ENCODE results near the gene PIM3.
"Not testable (repeated sequence)": the region's sequence is repeated elsewhere in the genome, so short reads cannot be mapped to it uniquely, and the experiment has no call there.

The PIM3 gene

GRCh38 chr22:49975543-49976389 is 15.2 kb downstream of the PIM3 start:
- Histone ChIP-seq H3K27me3 (ENCODE audit: control insufficient read depth in 1 of 2, insufficient read depth in 2 of 2, low read length in 2 of 2) (no peaks in the 10 kb centered on the region), H3K36me3 (ENCODE audit: control insufficient read depth in 1 of 2, insufficient read depth in 2 of 2, low read length in 2 of 2) (no peaks in the 10 kb centered on the region), H3K9me3 (ENCODE audit: control insufficient read depth in 1 of 2, low read length in 2 of 2) (peaks cover 5 to 7% of the 10 kb centered on the region in 2 donors), H3K9ac (ENCODE audit: low read depth in 1 of 2, low read length in 2 of 2) (no peak overlapping the region), H3K27ac (ENCODE audit: low read depth, low read length) (no peak overlapping the region), H3K4me3 (ENCODE audit: low read depth in 1 of 2, low read length in 2 of 2) (no peak overlapping the region), H3K4me1 (ENCODE audit: control insufficient read depth in 1 of 2, insufficient read depth in 2 of 2, low read length in 2 of 2) (peaks cover under 1 to 13% of the 10 kb centered on the region in 2 donors)

GRCh38 chr22:49976439-49977175 is 16.0 kb downstream of the PIM3 start:
- H3K4me1 ChIP-seq (ENCODE audit: control insufficient read depth in 1 of 2, insufficient read depth in 2 of 2, low read length in 2 of 2) = peaks cover 0 to 9% of the 10 kb centered on the region in 2 donors
- no peak overlapping the region for H3K27ac ChIP-seq (ENCODE audit: low read depth, low read length)
- peaks cover 5 to 7% of the 10 kb centered on the region in 2 donors for H3K9me3 ChIP-seq (ENCODE audit: control insufficient read depth in 1 of 2, low read length in 2 of 2)
- no peak overlapping the region for H3K9ac ChIP-seq (ENCODE audit: low read depth in 1 of 2, low read length in 2 of 2)
- H3K36me3 ChIP-seq (ENCODE audit: control insufficient read depth in 1 of 2, insufficient read depth in 2 of 2, low read length in 2 of 2) = no peaks in the 10 kb centered on the region
- no peaks in the 10 kb centered on the region for H3K27me3 ChIP-seq (ENCODE audit: control insufficient read depth in 1 of 2, insufficient read depth in 2 of 2, low read length in 2 of 2)
- H3K4me3 ChIP-seq (ENCODE audit: low read depth in 1 of 2, low read length in 2 of 2) = no peak overlapping the region

GRCh38 chr22:49977578-49977977 is 17.0 kb downstream of the PIM3 start:
- Histone ChIP-seq H3K27ac (ENCODE audit: low read depth, low read length) (no peak overlapping the region), H3K4me1 (ENCODE audit: control insufficient read depth in 1 of 2, insufficient read depth in 2 of 2, low read length in 2 of 2) (peaks cover 0 to 5% of the 10 kb centered on the region in 2 donors), H3K27me3 (ENCODE audit: control insufficient read depth in 1 of 2, insufficient read depth in 2 of 2, low read length in 2 of 2) (peaks cover 0 to under 1% of the 10 kb centered on the region in 2 donors), H3K9ac (ENCODE audit: low read depth in 1 of 2, low read length in 2 of 2) (no peak overlapping the region), H3K36me3 (ENCODE audit: control insufficient read depth in 1 of 2, insufficient read depth in 2 of 2, low read length in 2 of 2) (no peaks in the 10 kb centered on the region), H3K4me3 (ENCODE audit: low read depth in 1 of 2, low read length in 2 of 2) (no peak overlapping the region), H3K9me3 (ENCODE audit: control insufficient read depth in 1 of 2, low read length in 2 of 2) (peaks cover 5 to 7% of the 10 kb centered on the region in 2 donors)

- Histone ChIP-seq H3K27me3 (ENCODE audit: control insufficient read depth in 1 of 2, insufficient read depth in 2 of 2, low read length in 2 of 2) (peaks cover 10 to 11% of the 10 kb centered on the region in 2 donors), H3K9ac (ENCODE audit: low read depth in 1 of 2, low read length in 2 of 2) (no peak overlapping the region), H3K36me3 (ENCODE audit: control insufficient read depth in 1 of 2, insufficient read depth in 2 of 2, low read length in 2 of 2) (no peaks in the 10 kb centered on the region), H3K9me3 (ENCODE audit: control insufficient read depth in 1 of 2, low read length in 2 of 2) (peaks cover 5 to 7% of the 10 kb centered on the region in 2 donors), H3K4me1 (ENCODE audit: control insufficient read depth in 1 of 2, insufficient read depth in 2 of 2, low read length in 2 of 2) (peaks cover 0 to 5% of the 10 kb centered on the region in 2 donors), H3K27ac (ENCODE audit: low read depth, low read length) (no peak overlapping the region), H3K4me3 (ENCODE audit: low read depth in 1 of 2, low read length in 2 of 2) (no peak overlapping the region)
Observed at GRCh38 chr22:49979587-49980264, 19.2 kb downstream of the PIM3 start.

GRCh38 chr22:49981799-49982198 is 21.2 kb downstream of the PIM3 start:
- peaks cover 7 to 10% of the 10 kb centered on the region in 2 donors for H3K9me3 ChIP-seq (ENCODE audit: control insufficient read depth in 1 of 2, low read length in 2 of 2)
- H3K9ac ChIP-seq (ENCODE audit: low read depth in 1 of 2, low read length in 2 of 2); H3K4me1 ChIP-seq (ENCODE audit: control insufficient read depth in 1 of 2, insufficient read depth in 2 of 2, low read length in 2 of 2); H3K4me3 ChIP-seq (ENCODE audit: low read depth in 1 of 2, low read length in 2 of 2); H3K36me3 ChIP-seq (ENCODE audit: control insufficient read depth in 1 of 2, insufficient read depth in 2 of 2, low read length in 2 of 2); H3K27ac ChIP-seq (ENCODE audit: low read depth, low read length): not testable (repeated sequence)
- H3K27me3 ChIP-seq (ENCODE audit: control insufficient read depth in 1 of 2, insufficient read depth in 2 of 2, low read length in 2 of 2) = peaks cover 11 to 15% of the 10 kb centered on the region in 2 donors

GRCh38 chr22:49983148-49984042 is 22.8 kb downstream of the PIM3 start:
- H3K27ac ChIP-seq (ENCODE audit: low read depth, low read length) = no peak overlapping the region
- H3K27me3 ChIP-seq (ENCODE audit: control insufficient read depth in 1 of 2, insufficient read depth in 2 of 2, low read length in 2 of 2) = peaks cover 11 to 15% of the 10 kb centered on the region in 2 donors
- peaks cover 7 to 10% of the 10 kb centered on the region in 2 donors for H3K9me3 ChIP-seq (ENCODE audit: control insufficient read depth in 1 of 2, low read length in 2 of 2)
- no peak overlapping the region for H3K9ac ChIP-seq (ENCODE audit: low read depth in 1 of 2, low read length in 2 of 2)
- no peaks in the 10 kb centered on the region for H3K36me3 ChIP-seq (ENCODE audit: control insufficient read depth in 1 of 2, insufficient read depth in 2 of 2, low read length in 2 of 2)
- no peak overlapping the region for H3K4me3 ChIP-seq (ENCODE audit: low read depth in 1 of 2, low read length in 2 of 2)
- no peaks in the 10 kb centered on the region for H3K4me1 ChIP-seq (ENCODE audit: control insufficient read depth in 1 of 2, insufficient read depth in 2 of 2, low read length in 2 of 2)

GRCh38 chr22:49986325-49986724 is 25.8 kb downstream of the PIM3 start:
- Histone ChIP-seq H3K36me3 (ENCODE audit: control insufficient read depth in 1 of 2, insufficient read depth in 2 of 2, low read length in 2 of 2) (no peaks in the 10 kb centered on the region), H3K9ac (ENCODE audit: low read depth in 1 of 2, low read length in 2 of 2) (no peak overlapping the region), H3K27ac (ENCODE audit: low read depth, low read length) (no peak overlapping the region), H3K4me1 (ENCODE audit: control insufficient read depth in 1 of 2, insufficient read depth in 2 of 2, low read length in 2 of 2) (no peaks in the 10 kb centered on the region), H3K9me3 (ENCODE audit: control insufficient read depth in 1 of 2, low read length in 2 of 2) (peaks cover 7 to 9% of the 10 kb centered on the region in 2 donors), H3K27me3 (ENCODE audit: control insufficient read depth in 1 of 2, insufficient read depth in 2 of 2, low read length in 2 of 2) (peaks cover 11 to 15% of the 10 kb centered on the region in 2 donors), H3K4me3 (ENCODE audit: low read depth in 1 of 2, low read length in 2 of 2) (no peak overlapping the region)

GRCh38 chr22:49989826-49990225 is 29.3 kb downstream of the PIM3 start:
- H3K27me3 ChIP-seq (ENCODE audit: control insufficient read depth in 1 of 2, insufficient read depth in 2 of 2, low read length in 2 of 2); H3K27ac ChIP-seq (ENCODE audit: low read depth, low read length); H3K9me3 ChIP-seq (ENCODE audit: control insufficient read depth in 1 of 2, low read length in 2 of 2); H3K9ac ChIP-seq (ENCODE audit: low read depth in 1 of 2, low read length in 2 of 2); H3K4me3 ChIP-seq (ENCODE audit: low read depth in 1 of 2, low read length in 2 of 2); H3K4me1 ChIP-seq (ENCODE audit: control insufficient read depth in 1 of 2, insufficient read depth in 2 of 2, low read length in 2 of 2); H3K36me3 ChIP-seq (ENCODE audit: control insufficient read depth in 1 of 2, insufficient read depth in 2 of 2, low read length in 2 of 2): not testable (repeated sequence)

- H3K9me3 ChIP-seq (ENCODE audit: control insufficient read depth in 1 of 2, low read length in 2 of 2) = peaks cover 7 to 8% of the 10 kb centered on the region in 2 donors
- H3K27me3 ChIP-seq (ENCODE audit: control insufficient read depth in 1 of 2, insufficient read depth in 2 of 2, low read length in 2 of 2) = no peaks in the 10 kb centered on the region
- no peak overlapping the region for H3K27ac ChIP-seq (ENCODE audit: low read depth, low read length)
- peaks cover 14 to 15% of the 10 kb centered on the region in 2 donors for H3K4me1 ChIP-seq (ENCODE audit: control insufficient read depth in 1 of 2, insufficient read depth in 2 of 2, low read length in 2 of 2)
- no peak overlapping the region for H3K4me3 ChIP-seq (ENCODE audit: low read depth in 1 of 2, low read length in 2 of 2)
- H3K9ac ChIP-seq (ENCODE audit: low read depth in 1 of 2, low read length in 2 of 2) = no peak overlapping the region
- no peaks in the 10 kb centered on the region for H3K36me3 ChIP-seq (ENCODE audit: control insufficient read depth in 1 of 2, insufficient read depth in 2 of 2, low read length in 2 of 2)
Observed at GRCh38 chr22:49991167-49991566, 30.6 kb downstream of the PIM3 start.
